ENCODE measurements around the gene IFRD2. TPM values are rescaled to one million over a fixed set of nuclear protein-coding genes. Genes with fewer than 3 reads are reported as not detected.

Gene IFRD2
- total RNA-seq, 1 donor from 2014 or later, result 54.2 TPM

DNA sequence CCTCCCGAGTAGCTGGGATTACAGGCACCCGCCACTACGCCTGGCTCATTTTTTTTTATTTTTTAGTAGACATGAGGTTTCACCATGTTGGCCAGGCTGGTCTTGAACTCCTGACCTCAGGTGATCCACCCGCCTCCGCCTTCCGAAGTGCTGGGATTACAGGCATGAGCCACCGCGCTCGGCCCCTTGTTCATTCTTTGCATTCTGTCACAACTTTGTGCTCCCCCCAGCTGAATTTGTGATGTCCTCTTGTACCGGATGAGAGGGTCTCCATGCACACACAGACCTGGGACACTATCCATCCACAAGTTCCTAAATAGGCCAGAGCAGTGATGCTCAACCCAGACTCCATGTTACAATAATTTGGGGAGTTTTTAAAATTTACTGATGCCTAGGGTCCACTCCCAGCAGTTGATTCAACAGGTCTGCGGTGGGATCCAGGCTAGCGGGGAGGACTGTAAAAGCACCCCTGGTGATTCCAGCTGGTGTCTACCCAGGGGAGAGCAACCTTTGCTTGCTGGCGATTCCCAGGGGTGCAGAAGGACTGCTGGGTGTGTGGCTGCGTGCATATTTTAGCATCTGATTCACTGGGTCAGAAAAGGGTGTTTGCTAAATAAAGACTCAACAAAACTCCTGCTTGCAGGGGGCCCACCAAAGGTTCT lies 47.4 kb upstream of the IFRD2 start:
- peaks cover 44% of the 10 kb centered on the region for H3K4me1 Mint-ChIP-seq (ENCODE audit: unreplicated experiment)
- no peak for DNase-seq (ENCODE audit: extremely low spot score, unreplicated experiment)

DNA sequence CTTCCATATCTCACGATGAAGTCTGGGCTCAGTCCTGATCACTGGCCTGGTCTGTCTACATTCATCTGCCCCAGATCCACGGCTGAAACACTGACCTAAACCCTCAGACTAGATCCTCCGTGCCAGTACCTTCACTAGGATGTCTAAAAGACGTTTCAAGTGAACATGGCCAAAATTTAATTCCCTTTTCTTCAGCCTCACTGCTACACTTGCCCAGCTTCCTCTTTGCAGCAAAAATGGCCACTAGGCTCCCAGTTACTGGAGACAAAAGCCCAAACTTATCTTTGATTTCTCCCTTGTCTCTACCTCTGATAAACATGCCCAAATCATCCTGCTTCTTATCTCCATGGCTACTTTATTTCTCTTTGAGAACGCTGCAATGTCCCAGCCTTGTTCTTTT lies 46.7 kb upstream of the IFRD2 start:
- Mint-ChIP-seq H3K4me3 (ENCODE audit: unreplicated experiment) (peak overlapping the region; percentile 87), H3K4me1 (ENCODE audit: unreplicated experiment) (peaks cover 50% of the 10 kb centered on the region), H3K27me3 (ENCODE audit: unreplicated experiment) (no peaks in the 10 kb centered on the region), H3K36me3 (ENCODE audit: unreplicated experiment) (no peaks in the 10 kb centered on the region), H3K27ac (ENCODE audit: unreplicated experiment) (peak overlapping the region; percentile 96), H3K9me3 (ENCODE audit: unreplicated experiment) (no peaks in the 10 kb centered on the region)
- DNase-seq (ENCODE audit: extremely low spot score, unreplicated experiment), result no peak
- TF ChIP-seq, protein P1, sequence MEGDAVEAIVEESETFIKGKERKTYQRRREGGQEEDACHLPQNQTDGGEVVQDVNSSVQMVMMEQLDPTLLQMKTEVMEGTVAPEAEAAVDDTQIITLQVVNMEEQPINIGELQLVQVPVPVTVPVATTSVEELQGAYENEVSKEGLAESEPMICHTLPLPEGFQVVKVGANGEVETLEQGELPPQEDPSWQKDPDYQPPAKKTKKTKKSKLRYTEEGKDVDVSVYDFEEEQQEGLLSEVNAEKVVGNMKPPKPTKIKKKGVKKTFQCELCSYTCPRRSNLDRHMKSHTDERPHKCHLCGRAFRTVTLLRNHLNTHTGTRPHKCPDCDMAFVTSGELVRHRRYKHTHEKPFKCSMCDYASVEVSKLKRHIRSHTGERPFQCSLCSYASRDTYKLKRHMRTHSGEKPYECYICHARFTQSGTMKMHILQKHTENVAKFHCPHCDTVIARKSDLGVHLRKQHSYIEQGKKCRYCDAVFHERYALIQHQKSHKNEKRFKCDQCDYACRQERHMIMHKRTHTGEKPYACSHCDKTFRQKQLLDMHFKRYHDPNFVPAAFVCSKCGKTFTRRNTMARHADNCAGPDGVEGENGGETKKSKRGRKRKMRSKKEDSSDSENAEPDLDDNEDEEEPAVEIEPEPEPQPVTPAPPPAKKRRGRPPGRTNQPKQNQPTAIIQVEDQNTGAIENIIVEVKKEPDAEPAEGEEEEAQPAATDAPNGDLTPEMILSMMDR (IDR thresholded peaks at IDR 0.05), result no peak

More for the DNA sequence above, 47.4 kb upstream of the IFRD2 start:
- H3K36me3 Mint-ChIP-seq (ENCODE audit: unreplicated experiment), result no peaks in the 10 kb centered on the region
- peak overlapping the region; percentile 87 for H3K4me3 Mint-ChIP-seq (ENCODE audit: unreplicated experiment)
- H3K9me3 Mint-ChIP-seq (ENCODE audit: unreplicated experiment), result no peaks in the 10 kb centered on the region
- TF ChIP-seq, protein P1 (IDR thresholded peaks at IDR 0.05), result no peak
- peak overlapping the region; percentile 73 for H3K27ac Mint-ChIP-seq (ENCODE audit: unreplicated experiment)
- H3K27me3 Mint-ChIP-seq (ENCODE audit: unreplicated experiment), result no peaks in the 10 kb centered on the region

DNA sequence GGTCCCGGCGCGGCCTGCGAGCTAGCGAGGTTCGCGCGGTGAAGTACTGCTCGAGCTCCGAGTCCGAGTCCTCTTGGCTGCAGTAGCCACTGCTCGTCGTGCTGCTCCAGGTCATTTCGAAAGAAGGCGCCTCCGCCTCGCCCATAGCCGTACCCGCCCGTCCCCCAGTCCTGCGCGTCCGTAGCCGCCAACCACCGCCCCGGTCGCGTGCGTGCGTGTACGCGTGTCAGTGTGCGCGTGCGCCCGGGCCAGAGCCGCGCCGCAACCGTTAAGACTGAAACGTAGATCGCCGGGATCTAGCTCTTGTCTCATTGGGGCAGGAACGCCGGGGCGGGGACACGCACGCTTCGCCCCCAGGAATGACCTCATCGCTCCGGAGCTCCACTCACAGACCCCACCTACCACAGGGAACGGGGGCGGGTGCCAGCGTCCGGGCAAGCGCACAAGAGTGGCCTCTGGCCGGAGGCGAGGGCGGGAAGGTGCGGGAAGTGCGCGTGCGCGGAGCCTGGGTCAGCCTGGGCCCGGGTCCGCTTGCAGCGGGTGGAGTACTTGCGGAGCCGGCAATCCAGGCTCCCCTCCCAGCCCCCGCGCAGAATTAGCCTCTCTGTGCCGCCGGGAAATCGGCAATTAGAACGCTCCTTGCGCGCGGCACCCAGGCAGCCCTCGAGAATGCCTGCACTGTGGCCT lies 45.1 kb upstream of the IFRD2 start:
- H3K9me3 Mint-ChIP-seq (ENCODE audit: unreplicated experiment), result no peaks in the 10 kb centered on the region
- TF ChIP-seq, protein P1 (IDR thresholded peaks at IDR 0.05), result no peak
- H3K4me1 Mint-ChIP-seq (ENCODE audit: unreplicated experiment), result peaks cover 55% of the 10 kb centered on the region
- DNase-seq (ENCODE audit: extremely low spot score, unreplicated experiment), result peak; percentile 100
- H3K36me3 Mint-ChIP-seq (ENCODE audit: unreplicated experiment), result peaks cover under 1% of the 10 kb centered on the region
- H3K27me3 Mint-ChIP-seq (ENCODE audit: unreplicated experiment), result no peaks in the 10 kb centered on the region
- peak overlapping the region; percentile 96 for H3K27ac Mint-ChIP-seq (ENCODE audit: unreplicated experiment)
- peak overlapping the region; percentile 87 for H3K4me3 Mint-ChIP-seq (ENCODE audit: unreplicated experiment)

DNA sequence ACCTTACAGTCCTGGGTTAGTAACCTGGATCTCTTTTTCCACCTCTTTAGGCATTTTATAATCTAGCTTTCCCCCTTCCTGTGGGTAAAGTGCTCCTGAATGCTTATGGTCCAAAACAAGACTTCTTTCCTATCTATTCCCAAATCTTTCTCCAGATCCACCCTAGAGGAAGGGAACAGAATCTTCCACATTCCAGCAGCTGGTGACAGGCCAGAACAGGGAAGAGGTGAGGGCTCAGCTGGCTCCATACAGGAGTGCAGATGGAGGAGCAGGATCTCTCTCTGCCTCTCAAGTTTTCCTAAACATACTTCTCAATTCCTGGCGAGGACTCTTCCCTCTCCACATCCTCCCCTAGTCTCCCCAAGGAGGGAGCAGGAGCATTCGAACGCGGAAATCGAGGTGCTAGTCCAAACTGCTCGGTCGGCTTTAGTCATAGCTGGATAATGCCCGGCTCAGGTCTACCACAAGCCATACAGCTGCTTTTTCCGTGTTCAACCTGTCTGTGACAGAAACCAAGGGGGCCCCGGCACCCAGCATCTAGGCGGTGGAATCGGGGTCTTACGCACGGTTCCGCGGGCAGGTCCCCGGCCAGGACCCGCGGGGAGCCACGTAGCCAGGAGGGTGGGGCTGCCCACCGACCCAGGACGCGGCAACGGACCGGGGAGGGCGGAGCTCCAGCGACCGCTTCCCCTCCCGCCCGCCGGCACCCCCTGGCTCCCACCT lies 44.4 kb upstream of the IFRD2 start:
- H3K9me3 Mint-ChIP-seq (ENCODE audit: unreplicated experiment), result no peaks in the 10 kb centered on the region
- peak overlapping the region; percentile 96 for H3K27ac Mint-ChIP-seq (ENCODE audit: unreplicated experiment)
- H3K4me3 Mint-ChIP-seq (ENCODE audit: unreplicated experiment), result peak overlapping the region; percentile 87
- H3K4me1 Mint-ChIP-seq (ENCODE audit: unreplicated experiment), result peaks cover 55% of the 10 kb centered on the region
- TF ChIP-seq, protein P1 (IDR thresholded peaks at IDR 0.05), result no peak
- no peak for DNase-seq (ENCODE audit: extremely low spot score, unreplicated experiment)
- no peaks in the 10 kb centered on the region for H3K27me3 Mint-ChIP-seq (ENCODE audit: unreplicated experiment)
- peaks cover 5% of the 10 kb centered on the region for H3K36me3 Mint-ChIP-seq (ENCODE audit: unreplicated experiment)

Data from osteocyte (in vitro differentiated cells).